Choroid plexus epithelial cell (primary cell): ENCODE data around the gene SUB1.
"Not testable (repeated sequence)": the region's sequence is repeated elsewhere in the genome, so short reads cannot be mapped to it uniquely, and the experiment has no call there.

Source experiments
- DNase-seq: peaks from one replicate; pipeline ENCODE4 v3.0.0-alpha.2; 2010; ENCODE audit warnings: low read depth
- H3K4me3 ChIP-seq: 2 replicates; pipeline ENCODE4 v1.5.1; 2011; ENCODE audit warnings: low read depth, mild to moderate bottlenecking, control low read depth, low read length, moderate library complexity
- TF ChIP-seq, protein P1 (sequence below): conservative IDR thresholded peaks from 2 replicates; pipeline ENCODE4 v1.5.1; 2011; ENCODE audit warnings: low read depth, mild to moderate bottlenecking, control low read depth, inconsistent platforms, low read length, moderate library complexity

Gene SUB1

DNA sequence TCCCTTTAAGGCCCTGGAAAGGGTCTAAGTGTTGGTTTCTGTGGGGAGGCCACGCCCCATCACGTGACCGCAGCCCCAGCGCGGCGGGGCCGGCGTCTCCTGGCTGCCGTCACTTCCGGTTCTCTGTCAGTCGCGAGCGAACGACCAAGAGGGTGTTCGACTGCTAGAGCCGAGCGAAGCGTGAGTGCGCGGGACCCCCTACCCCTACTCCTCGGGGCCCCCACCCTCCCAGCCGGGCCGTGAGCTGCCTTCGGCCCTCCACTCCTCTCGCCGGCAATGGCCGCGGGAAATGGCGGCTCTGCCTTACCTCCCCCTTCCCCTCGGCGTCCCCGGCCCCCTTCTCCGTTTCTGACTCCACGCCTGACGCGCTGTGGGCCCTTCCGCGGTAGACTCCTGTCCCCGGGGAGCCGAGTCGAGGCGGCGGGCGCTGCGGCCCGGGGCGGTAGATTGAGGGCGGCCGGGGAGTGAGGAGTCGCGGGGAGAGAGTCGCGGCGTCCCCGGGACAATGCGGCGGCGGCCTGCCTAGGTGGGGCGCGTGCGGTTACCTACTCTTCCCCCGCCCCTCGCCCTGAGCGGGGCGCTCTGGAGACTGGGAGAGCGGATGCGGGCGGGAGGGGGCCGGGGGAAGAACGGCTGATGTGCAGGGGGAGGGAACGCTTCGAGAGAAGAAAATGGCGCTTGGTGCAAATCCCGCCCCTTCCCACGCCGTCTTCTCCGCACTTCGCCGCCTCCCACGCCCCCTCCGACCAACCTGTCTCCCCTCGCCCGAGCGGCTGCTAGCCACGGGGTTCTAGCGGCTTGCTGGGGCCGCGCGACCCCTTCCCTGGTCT, at the start of gene SUB1:
TSS of gene SUB1 (plus strand) at position 112 of the 830 bp plus-strand sequence. CDS start 2,956 bp downstream, outside the sequence.
- H3K4me3 ChIP-seq, result peak within 1 kb of the TSS; percentile 92
- TF ChIP-seq, protein P1, sequence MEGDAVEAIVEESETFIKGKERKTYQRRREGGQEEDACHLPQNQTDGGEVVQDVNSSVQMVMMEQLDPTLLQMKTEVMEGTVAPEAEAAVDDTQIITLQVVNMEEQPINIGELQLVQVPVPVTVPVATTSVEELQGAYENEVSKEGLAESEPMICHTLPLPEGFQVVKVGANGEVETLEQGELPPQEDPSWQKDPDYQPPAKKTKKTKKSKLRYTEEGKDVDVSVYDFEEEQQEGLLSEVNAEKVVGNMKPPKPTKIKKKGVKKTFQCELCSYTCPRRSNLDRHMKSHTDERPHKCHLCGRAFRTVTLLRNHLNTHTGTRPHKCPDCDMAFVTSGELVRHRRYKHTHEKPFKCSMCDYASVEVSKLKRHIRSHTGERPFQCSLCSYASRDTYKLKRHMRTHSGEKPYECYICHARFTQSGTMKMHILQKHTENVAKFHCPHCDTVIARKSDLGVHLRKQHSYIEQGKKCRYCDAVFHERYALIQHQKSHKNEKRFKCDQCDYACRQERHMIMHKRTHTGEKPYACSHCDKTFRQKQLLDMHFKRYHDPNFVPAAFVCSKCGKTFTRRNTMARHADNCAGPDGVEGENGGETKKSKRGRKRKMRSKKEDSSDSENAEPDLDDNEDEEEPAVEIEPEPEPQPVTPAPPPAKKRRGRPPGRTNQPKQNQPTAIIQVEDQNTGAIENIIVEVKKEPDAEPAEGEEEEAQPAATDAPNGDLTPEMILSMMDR, result no peak
- peak; percentile 94 for DNase-seq

DNA sequence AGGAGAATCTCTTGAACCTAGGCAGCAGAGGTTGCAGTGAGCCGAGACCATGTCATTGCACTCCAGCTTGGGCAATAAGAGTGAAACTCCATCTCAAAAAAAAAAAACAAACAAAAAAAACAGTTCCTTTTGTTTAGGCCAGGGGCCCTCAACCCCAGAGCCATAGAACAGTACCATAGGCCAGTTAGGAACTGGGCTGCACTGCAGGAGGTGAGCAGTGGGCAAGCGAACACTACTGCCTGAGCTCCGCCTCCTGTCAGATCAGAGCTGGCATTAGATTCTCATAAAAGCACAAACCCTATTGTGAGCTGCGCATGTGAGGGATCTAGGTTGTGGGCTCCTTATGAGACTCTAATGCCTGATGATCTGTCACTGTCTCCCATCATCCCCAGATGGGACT, 49.1 kb upstream of the SUB1 start:
- no peak for DNase-seq
- TF ChIP-seq, protein P1, result no peak
- no peak overlapping the region for H3K4me3 ChIP-seq

DNA sequence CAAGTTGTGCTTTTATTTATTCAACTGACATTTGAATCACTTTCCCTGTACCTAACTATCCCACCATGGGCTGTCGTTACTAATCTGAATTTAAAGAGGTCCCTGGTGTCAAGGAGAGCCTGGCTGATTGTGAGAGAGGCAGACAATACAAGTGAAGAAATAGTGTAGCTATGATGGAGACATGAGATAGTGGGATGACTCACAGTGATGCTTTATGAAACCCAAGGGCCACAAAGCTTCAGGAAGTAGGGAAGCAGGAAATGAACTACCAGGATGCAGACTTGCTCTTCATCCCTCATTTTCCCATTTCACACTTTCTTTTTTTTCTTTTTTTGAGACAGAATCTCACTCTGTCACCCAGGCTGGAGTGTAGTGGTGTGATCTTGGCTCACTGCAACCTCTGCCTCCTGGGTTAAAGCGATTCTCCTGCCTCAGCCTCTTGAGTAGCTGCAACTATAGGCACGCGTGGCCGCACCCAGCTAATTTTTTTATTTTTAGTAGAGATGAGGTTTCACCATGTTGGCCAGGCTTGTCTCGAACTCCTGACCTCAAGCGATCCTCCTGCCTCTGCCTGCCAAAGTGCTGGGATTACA, 47.8 kb upstream of the SUB1 start:
- peak; percentile 63 for DNase-seq
- H3K4me3 ChIP-seq, result not testable (repeated sequence)

DNA sequence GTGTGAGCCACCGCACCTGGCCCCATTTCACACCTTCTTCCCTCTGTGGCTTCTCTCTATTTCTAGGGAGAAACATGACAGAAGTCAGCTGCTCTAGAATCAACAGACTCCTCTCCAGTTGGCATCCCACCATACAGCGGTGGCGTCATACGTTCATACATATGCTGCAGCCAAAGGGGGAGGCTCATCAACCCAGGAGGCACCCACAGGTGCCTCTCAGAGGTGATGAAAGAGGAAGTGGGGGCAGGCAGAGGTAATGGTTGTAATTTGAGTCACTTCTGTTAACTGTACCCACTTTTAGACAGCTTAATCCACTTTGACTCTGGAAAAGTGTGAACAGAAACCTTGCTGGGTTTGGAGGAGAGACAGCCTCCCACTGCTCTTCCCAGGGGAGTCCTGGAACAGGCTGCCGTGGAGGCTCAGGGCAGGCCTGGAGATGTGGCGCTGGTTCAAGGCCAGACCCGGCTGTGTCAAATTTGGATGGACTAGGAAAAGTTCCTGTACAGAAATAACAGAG, 47.3 kb upstream of the SUB1 start:
- DNase-seq, result no peak
- TF ChIP-seq, protein P1, result no peak
- no peak overlapping the region for H3K4me3 ChIP-seq

- TF ChIP-seq, protein P1, result no peak
- no peak overlapping the region for H3K4me3 ChIP-seq
- no peak for DNase-seq
These were observed 45.1 kb upstream of the SUB1 start for GRCh38 chr5:32539981-32540845.

- TF ChIP-seq, protein P1, result no peak
- H3K4me3 ChIP-seq, result no peak overlapping the region
- DNase-seq, result peak; percentile 41
These were observed 44.1 kb upstream of the SUB1 start for GRCh38 chr5:32541241-32541640.
